Smooth muscle cell of the brain vasculature (primary cell): ENCODE results near the gene C12orf57.

ENCODE experiments used
- DNase-seq: peaks from one replicate; pipeline ENCODE4 v3.0.0-alpha.2; 2012; ENCODE audit warnings: low read depth, low spot score

The C12orf57 gene

GRCh38 chr12:6937481-6938352, 6.1 kb upstream of the C12orf57 start:
- DNase-seq: peak; percentile 90

GRCh38 chr12:6938353-6939190, 5.2 kb upstream of the C12orf57 start:
- no peak for DNase-seq

DNA sequence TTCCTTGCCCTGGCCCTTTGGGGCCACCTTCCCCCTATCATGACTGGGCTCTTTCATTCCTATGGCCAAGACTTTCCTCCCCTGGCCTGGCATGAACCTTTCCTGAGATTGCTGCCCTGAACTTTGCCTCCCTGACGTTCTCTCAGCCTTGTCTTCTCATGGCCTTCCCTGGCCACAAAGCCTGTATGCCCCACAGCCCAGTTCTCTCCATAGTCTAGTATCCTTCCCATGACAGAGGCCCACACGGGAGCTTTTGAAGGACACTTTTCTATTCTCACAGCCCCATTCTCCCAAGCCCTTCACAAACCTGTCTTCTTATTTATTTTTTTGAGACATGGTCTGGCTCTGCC, 4.7 kb upstream of the C12orf57 start:
- DNase-seq: no peak

DNA sequence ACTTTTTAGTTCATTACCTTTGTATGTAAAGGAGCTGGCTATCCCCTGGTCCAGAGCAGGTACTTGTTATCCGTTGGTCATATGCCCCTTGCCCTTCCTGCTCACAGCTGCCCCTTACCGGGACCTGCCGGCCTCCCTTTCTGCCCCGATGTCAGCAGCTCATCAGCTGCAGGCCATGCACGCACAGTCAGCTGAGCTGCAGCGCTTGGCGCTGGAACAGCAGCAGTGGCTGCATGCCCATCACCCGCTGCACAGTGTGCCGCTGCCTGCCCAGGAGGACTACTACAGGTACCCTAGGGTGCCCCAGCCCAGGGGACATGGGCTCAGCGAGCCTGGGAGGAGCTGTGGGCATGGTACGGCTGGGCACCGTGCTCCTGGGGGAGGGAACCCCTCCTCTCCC, 2.6 kb upstream of the C12orf57 start:
- DNase-seq: no peak

- DNase-seq: no peak
Observed at GRCh38 chr12:6941782-6942181, 2.0 kb upstream of the C12orf57 start.

DNA sequence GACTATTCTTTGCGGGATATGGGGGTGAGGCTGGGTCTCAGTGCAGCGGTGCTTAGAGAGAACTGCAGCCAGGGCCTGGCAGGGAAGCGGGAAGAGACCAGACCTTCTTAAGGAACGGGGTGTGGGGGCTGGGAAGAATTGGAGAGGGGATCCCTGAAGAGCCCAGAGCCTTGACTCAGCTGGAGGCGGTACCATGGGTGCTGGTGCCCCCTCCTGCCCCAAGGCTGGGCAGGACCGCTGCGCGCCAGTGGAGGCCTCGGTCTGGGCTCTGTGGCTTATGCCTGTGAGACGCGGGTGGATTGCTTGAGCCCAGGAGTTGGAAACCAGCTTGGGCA, 1.5 kb upstream of the C12orf57 start:
- no peak for DNase-seq

- DNase-seq: peak; percentile 86
Observed at GRCh38 chr12:6943389-6943721, 467 bp upstream of the C12orf57 start.

DNA sequence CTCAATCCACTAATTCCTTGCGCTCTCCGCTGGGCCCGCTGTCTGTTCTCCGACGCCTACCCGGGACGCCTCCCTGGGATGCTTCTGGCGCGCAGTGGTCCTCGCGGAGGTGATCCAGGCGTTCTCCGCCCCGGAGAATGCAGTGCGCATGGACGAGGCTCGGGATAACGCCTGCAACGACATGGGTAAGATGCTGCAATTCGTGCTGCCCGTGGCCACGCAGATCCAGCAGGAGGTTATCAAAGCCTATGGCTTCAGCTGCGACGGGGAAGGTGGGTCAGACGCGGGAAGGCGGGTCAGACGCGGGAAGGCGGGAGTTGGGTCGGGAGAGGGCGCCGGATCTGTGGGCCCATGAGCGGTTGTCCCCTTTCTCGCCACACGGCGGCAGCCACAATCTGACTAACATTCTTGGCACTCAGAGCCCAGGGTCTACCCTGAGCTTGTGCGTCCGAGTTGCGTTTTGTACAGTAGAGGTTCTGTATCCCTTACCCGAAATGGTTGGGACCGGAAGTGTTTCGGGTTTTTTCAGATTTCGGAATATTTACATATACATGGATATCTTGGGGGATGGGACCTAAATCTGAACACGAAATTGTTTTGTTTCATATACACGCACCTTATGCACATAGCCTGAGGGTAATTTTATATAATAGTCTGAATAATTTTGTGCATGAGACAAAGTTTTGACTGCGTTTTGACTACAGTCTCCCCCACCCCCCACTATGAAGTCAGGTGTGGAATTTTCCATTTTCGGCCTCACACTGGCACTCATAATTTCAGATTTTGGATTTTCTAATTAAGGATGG, 762 bp downstream of the C12orf57 start:
- DNase-seq: peak; percentile 79

DNA sequence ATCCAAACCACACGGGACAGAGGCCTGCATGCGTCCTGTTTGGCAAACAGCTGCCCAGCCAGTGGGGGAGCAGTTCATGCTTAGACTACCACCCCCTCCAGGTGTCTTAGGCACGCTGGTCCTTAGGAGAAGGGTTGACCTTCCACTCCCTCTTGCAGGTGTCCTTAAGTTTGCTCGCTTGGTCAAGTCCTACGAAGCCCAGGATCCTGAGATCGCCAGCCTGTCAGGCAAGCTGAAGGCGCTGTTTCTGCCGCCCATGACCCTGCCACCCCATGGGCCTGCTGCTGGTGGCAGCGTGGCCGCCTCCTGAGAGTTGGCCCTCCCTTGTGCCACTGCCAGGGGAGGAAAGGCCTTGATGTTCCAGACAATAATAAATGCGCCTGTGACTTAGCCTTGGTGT, 1.8 kb downstream of the C12orf57 start:
- no peak for DNase-seq

DNA sequence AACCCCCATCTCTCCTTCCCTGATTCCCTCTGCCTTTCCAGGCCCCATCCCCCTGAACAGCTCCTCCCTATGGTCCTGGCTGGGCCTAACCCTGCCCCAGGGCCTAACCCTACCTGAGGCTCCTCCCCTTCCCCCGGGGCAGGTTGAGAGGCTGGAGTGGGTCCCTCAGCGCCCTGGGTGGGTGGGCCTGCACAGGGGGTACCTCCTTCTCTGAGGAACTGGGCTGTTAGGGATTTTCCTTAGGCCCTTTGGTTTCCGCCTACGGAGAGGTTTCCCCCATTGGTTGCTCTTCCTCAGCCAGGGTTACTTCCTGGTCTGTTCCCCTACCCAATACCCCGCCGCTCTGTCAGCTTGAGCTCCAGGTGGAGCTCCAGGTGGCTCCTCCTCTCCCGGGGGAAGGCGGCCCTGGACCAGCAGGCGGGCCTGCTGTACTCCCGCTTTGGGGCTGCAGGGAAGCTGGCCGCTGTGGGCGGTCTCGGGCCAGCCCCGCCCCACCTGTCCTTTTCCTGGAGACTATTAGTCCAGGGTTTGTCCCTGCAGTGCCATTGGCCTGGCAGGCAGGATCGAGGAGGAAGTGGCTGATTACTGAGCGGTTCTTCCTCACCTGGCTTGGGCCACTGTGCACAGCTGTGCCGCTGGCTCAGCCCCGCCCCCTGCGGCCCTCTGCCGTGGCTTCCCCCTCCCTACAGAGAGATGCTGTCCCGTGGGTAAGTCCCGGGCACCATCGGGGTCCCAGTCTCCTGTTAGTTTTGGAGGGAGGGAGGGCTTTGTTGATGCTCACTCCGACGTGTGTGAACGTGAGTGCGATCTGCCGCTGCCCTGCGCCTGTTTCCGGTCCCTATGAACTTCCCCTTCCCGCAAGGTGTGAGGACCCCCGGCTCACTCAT, 2.5 kb downstream of the C12orf57 start:
- no peak for DNase-seq

- DNase-seq: no peak
Observed at GRCh38 chr12:6946920-6947374, 3.1 kb downstream of the C12orf57 start.

- DNase-seq: no peak
Observed at GRCh38 chr12:6947615-6948014, 3.8 kb downstream of the C12orf57 start.

DNA sequence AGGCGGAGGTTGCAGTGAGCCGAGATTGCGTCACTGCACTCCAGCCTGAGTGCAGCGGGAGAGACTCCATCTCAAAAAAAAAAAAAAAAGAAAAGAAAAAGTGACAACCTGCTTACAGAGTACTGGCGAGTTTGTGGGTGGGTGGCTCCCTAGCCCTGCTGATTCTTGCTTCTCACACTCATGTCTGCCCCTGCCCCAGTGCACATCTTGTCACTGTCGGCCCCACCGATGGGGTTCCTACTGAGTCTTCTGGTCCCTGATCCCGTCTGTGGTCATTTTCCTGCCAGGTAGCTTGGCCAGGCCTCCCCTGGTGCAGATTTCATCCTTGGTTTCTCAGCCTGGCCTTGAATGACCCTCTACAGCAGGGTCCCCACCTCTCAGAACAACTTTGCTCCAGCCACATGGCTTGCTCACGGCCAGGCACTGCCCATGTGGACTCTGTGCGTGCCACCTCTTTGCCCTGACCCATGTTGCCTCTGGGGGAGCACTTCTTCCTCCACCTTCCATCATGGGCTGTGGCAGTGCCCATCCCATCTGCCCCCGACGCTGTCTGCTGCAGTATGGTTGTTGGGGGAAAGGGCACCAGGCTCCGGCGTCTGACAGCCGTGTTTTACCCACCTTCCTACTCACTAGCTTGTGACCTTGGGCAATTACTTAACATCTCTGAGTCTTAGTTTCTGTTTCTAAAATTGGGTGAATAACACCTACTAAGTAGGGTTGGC, 5.2 kb downstream of the C12orf57 start:
- DNase-seq: no peak

DNA sequence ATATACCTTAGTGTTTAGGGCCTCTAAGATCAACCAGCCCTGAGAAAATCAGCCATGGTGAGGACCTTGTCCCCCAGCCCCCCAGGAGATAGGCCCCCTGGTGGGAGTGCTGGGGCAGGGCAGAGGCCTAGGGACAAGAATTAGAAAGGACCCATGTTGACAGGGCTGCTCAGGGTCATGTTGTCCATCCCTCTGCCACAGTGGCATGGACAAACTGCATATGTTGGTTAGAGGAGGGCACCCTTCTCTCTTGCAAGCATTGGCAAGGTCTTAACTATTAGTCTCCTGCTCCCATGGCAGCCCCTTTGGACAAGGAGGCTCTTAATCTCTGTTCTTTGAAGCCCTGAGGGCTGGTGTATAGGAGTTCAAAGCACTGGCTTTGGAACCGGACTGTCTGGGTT, 6.6 kb downstream of the C12orf57 start:
- DNase-seq: no peak

DNA sequence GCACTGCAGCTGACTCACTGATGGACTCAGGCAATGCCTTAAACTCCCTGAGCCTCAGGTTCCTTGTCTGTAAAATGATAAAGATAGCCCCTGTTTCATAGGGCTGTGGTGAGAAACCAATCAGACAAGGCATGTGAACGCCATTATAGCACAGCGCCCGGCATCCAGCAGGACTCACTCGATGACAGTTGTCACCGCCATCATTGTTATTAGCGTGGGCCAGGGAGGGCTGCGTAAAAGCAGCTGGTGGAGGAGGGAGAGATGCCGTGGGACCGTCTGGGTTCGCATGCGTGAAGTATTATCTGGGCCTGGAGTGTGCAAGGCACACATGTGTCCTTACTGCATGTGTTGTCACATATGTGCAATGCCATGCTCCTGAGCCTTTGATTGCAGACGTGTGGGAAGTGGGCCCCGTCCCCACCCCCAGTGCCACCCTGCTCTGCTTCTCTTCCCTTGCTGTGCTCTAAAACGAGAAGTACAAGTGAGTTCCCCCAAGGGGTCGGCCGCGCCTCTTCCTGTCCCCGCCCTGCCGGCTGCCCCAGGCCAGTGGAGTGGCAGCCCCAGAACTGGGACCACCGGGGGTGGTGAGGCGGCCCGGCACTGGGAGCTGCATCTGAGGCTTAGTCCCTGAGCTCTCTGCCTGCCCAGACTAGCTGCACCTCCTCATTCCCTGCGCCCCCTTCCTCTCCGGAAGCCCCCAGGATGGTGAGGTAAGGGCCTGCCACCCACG, 7.2 kb downstream of the C12orf57 start, which contains the start of gene PTPN6:
TSS of gene PTPN6 (plus strand) at position 546 of the 730 bp plus-strand sequence. CDS start at position 703, 157 bp downstream.
- no peak for DNase-seq

- no peak for DNase-seq
Observed at GRCh38 chr12:6951551-6952120, 7.8 kb downstream of the C12orf57 start.

- DNase-seq: no peak
Observed at GRCh38 chr12:6952121-6952862, 8.5 kb downstream of the C12orf57 start.

GRCh38 chr12:6952863-6953441, 9.1 kb downstream of the C12orf57 start:
- no peak for DNase-seq
